ENCODE measurements around the gene TMEM50A. TPM values are rescaled to one million over a fixed set of nuclear protein-coding genes. Genes with fewer than 3 reads are reported as not detected.
"Not testable (repeated sequence)": the region's sequence is repeated elsewhere in the genome, so short reads cannot be mapped to it uniquely, and the experiment has no call there.

TMEM50A gene
- total RNA-seq, 1 donor from 2014 or later: 95.6 TPM

GRCh38 chr1:25402947-25403803, 65.0 kb downstream of the TMEM50A start:
- not testable (repeated sequence) for H4K20me1 ChIP-seq (ENCODE audit: low read depth); H3K4me1 ChIP-seq; H3K79me2 ChIP-seq (ENCODE audit: low read depth); H3K36me3 Mint-ChIP-seq; H3K9ac ChIP-seq; H3K27me3 Mint-ChIP-seq (ENCODE audit: insufficient read depth, low read depth); H3K4me3 ChIP-seq; H3F3A ChIP-seq (ENCODE audit: low read depth); H2AFZ ChIP-seq (replicated peaks); DNase-seq (ENCODE audit: low spot score); H3K4me2 ChIP-seq; H3K9me3 ChIP-seq (ENCODE audit: low read depth); H3K4me1 Mint-ChIP-seq; H3K27ac ChIP-seq; H3K27ac Mint-ChIP-seq; H3K9me3 Mint-ChIP-seq; H3K4me3 Mint-ChIP-seq; H3K36me3 ChIP-seq
- H3K27me3 ChIP-seq: peaks cover 15% of the 10 kb centered on the region
- peak; percentile 37 for TF ChIP-seq CTCF (IDR thresholded peaks at IDR 0.05)

GRCh38 chr1:25405731-25406305, 67.7 kb downstream of the TMEM50A start:
- not testable (repeated sequence) for H3K27me3 Mint-ChIP-seq (ENCODE audit: insufficient read depth, low read depth); H3K27me3 ChIP-seq; H3K79me2 ChIP-seq (ENCODE audit: low read depth); H3K4me1 ChIP-seq; DNase-seq (ENCODE audit: low spot score); H3K9me3 ChIP-seq (ENCODE audit: low read depth); H3F3A ChIP-seq (ENCODE audit: low read depth); H3K36me3 ChIP-seq; H4K20me1 ChIP-seq (ENCODE audit: low read depth); H2AFZ ChIP-seq (replicated peaks); H3K4me3 ChIP-seq; H3K9me3 Mint-ChIP-seq; H3K36me3 Mint-ChIP-seq; H3K4me2 ChIP-seq; H3K4me3 Mint-ChIP-seq; H3K27ac ChIP-seq; H3K9ac ChIP-seq
- Mint-ChIP-seq H3K27ac (peak overlapping the region; percentile 21), H3K4me1 (peaks cover 10% of the 10 kb centered on the region)

GRCh38 chr1:25409641-25410427, 71.7 kb downstream of the TMEM50A start:
- not testable (repeated sequence) for H3K36me3 ChIP-seq; H4K20me1 ChIP-seq (ENCODE audit: low read depth); H2AFZ ChIP-seq (replicated peaks); H3K4me1 ChIP-seq; H3K9me3 Mint-ChIP-seq; H3K27ac ChIP-seq; H3K79me2 ChIP-seq (ENCODE audit: low read depth); H3K27ac Mint-ChIP-seq; H3K4me2 ChIP-seq; H3K4me3 Mint-ChIP-seq; H3K36me3 Mint-ChIP-seq; H3K27me3 Mint-ChIP-seq (ENCODE audit: insufficient read depth, low read depth); H3K9ac ChIP-seq; DNase-seq (ENCODE audit: low spot score); H3K9me3 ChIP-seq (ENCODE audit: low read depth); H3F3A ChIP-seq (ENCODE audit: low read depth); H3K27me3 ChIP-seq; H3K4me1 Mint-ChIP-seq; H3K4me3 ChIP-seq

Other genes with a start within 250 kb of the TMEM50A start
- gene SYF2, start 105.8 kb upstream of the TMEM50A start, total RNA-seq (ENCODE audit: low replicate concordance): 62.5 and 114 TPM in 2 replicates
- gene RSRP1, start 90.9 kb upstream of the TMEM50A start, total RNA-seq (ENCODE audit: low replicate concordance): 102 and 131 TPM in 2 replicates
- not detected in 2 replicates for gene RHD, start 65.8 kb upstream of the TMEM50A start, total RNA-seq (ENCODE audit: low replicate concordance)
- 0.22 and 0.43 TPM in 2 replicates for gene RHCE, start 82.5 kb downstream of the TMEM50A start, total RNA-seq (ENCODE audit: low replicate concordance)
- gene MACO1, start 92.6 kb downstream of the TMEM50A start, total RNA-seq (ENCODE audit: low replicate concordance): 14.8 and 17.7 TPM in 2 replicates
- gene LDLRAP1, start 205.3 kb downstream of the TMEM50A start, total RNA-seq (ENCODE audit: low replicate concordance): 6.5 and 8.6 TPM in 2 replicates